ENCODE data around the gene TNNT1. TPM values are rescaled to one million over a fixed set of nuclear protein-coding genes. Genes with fewer than 3 reads are reported as not detected.

Gene TNNT1
- total RNA-seq, 1 donor from 2014 or later = 1.9 TPM

- DNase-seq (ENCODE audit: low read depth) = no peak
Measured at GRCh38 chr19:55089342-55089944, 59.6 kb downstream of the TNNT1 start.

- DNase-seq (ENCODE audit: low read depth) = peak; percentile 23
Measured at GRCh38 chr19:55088543-55089341, 60.3 kb downstream of the TNNT1 start.

GRCh38 chr19:55088021-55088451 is 61.0 kb downstream of the TNNT1 start:
- no peak for DNase-seq (ENCODE audit: low read depth)

GRCh38 chr19:55087542-55087901 is 61.5 kb downstream of the TNNT1 start:
- no peak for DNase-seq (ENCODE audit: low read depth)

GRCh38 chr19:55086730-55087541 is 62.1 kb downstream of the TNNT1 start:
- DNase-seq (ENCODE audit: low read depth) = peak; percentile 88

- no peak for DNase-seq (ENCODE audit: low read depth)
Measured at GRCh38 chr19:55085923-55086715, 62.9 kb downstream of the TNNT1 start.

- DNase-seq (ENCODE audit: low read depth) = no peak
Measured at GRCh38 chr19:55084416-55084815, 64.6 kb downstream of the TNNT1 start.

GRCh38 chr19:55083004-55083850 is 65.8 kb downstream of the TNNT1 start:
- DNase-seq (ENCODE audit: low read depth) = no peak

Other genes starting within 250 kb of the TNNT1 start
- not detected in 2 replicates for gene NCR1, start 243.1 kb downstream of the TNNT1 start, total RNA-seq
- gene NLRP7, start 201.7 kb downstream of the TNNT1 start, total RNA-seq = not detected in 2 replicates
- 6.3 and 15.3 TPM in 2 replicates for gene NLRP2, start 182.8 kb downstream of the TNNT1 start, total RNA-seq
- gene GP6, start 110.9 kb downstream of the TNNT1 start, total RNA-seq = 0.10 TPM in 1 of 2 replicates, not detected in the other
- gene RDH13, start 86.1 kb downstream of the TNNT1 start, total RNA-seq = 19.9 and 22.2 TPM in 2 replicates
- 7.0 and 40.5 TPM in 2 replicates for gene EPS8L1, start 73.3 kb downstream of the TNNT1 start, total RNA-seq
- gene PPP1R12C, start 31.6 kb downstream of the TNNT1 start, total RNA-seq = 17.5 and 32.4 TPM in 2 replicates
- 0.15 TPM in 1 of 2 replicates, not detected in the other for gene TNNI3, start 8.5 kb upstream of the TNNT1 start, total RNA-seq
- gene DNAAF3, start 17.4 kb upstream of the TNNT1 start, total RNA-seq = 2.8 and 2.9 TPM in 2 replicates
- 1.0 TPM in 1 of 2 replicates, not detected in the other for gene SYT5, start 31.1 kb upstream of the TNNT1 start, total RNA-seq
- 0.55 and 4.9 TPM in 2 replicates for gene PTPRH, start 60.3 kb upstream of the TNNT1 start, total RNA-seq
- gene TMEM86B, start 79.6 kb upstream of the TNNT1 start, total RNA-seq = 0.94 TPM in 1 of 2 replicates, not detected in the other
- 22.1 and 74.3 TPM in 2 replicates for gene PPP6R1, start 109.8 kb upstream of the TNNT1 start, total RNA-seq
- 38.6 and 46.9 TPM in 2 replicates for gene HSPBP1, start 130.9 kb upstream of the TNNT1 start, total RNA-seq
- gene BRSK1, start 134.8 kb upstream of the TNNT1 start, total RNA-seq = 0.52 and 4.5 TPM in 2 replicates
- gene TMEM150B, start 176.1 kb upstream of the TNNT1 start, total RNA-seq = not detected in 2 replicates
- 4.9 and 10.4 TPM in 2 replicates for gene KMT5C, start 190.7 kb upstream of the TNNT1 start, total RNA-seq
- gene COX6B2, start 205.5 kb upstream of the TNNT1 start, total RNA-seq = 0.25 TPM in 1 of 2 replicates, not detected in the other
- not detected in 2 replicates for gene GARIN5B, start 214.1 kb upstream of the TNNT1 start, total RNA-seq
- gene IL11, start 221.3 kb upstream of the TNNT1 start, total RNA-seq = 3.7 and 38.4 TPM in 2 replicates
- gene TMEM190, start 227.6 kb upstream of the TNNT1 start, total RNA-seq = not detected in 2 replicates
- 3.4 and 13.7 TPM in 2 replicates for gene TMEM238, start 235.1 kb upstream of the TNNT1 start, total RNA-seq
- 177 and 303 TPM in 2 replicates for gene RPL28, start 236.7 kb upstream of the TNNT1 start, total RNA-seq

All from renal cortical epithelial cell (primary cell).